ENCODE results near the gene SPPL2B.

Gene SPPL2B

DNA sequence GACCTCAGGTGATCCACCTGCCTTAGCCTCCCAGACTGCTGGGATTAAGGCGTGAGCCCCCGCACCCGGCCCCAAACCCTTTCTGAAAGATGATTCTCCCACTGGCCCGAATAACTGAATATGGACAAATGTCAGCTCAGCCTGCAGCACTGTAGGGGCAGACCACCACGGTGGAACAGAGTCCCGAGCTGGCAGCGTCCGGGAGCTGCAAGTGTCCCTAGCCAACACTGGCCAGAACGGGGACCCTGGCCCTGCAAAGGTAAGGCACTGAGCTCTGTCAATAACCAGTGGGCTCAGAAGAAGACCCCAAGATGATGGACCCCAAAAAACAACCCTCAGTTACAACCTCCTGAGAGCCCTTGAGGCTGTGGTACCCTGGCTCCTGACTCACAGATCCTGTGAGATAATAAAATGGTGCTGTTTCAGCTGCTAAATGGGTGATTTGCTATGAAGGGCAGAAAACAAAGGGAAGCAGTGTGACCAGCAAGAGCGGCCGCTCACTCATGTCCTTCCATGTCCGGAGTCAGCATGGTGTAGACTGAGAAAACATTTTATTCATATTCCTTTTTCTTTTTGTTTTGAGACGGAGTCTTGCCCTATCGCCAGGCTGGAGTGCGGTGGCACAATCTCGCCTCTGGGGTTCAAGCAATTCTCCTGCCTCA is 1.7 kb upstream of the SPPL2B start:
- H3K27ac ChIP-seq, result peak overlapping the region; percentile 84; the same call in 1 of the 2 replicates
- TF ChIP-seq, protein P1, sequence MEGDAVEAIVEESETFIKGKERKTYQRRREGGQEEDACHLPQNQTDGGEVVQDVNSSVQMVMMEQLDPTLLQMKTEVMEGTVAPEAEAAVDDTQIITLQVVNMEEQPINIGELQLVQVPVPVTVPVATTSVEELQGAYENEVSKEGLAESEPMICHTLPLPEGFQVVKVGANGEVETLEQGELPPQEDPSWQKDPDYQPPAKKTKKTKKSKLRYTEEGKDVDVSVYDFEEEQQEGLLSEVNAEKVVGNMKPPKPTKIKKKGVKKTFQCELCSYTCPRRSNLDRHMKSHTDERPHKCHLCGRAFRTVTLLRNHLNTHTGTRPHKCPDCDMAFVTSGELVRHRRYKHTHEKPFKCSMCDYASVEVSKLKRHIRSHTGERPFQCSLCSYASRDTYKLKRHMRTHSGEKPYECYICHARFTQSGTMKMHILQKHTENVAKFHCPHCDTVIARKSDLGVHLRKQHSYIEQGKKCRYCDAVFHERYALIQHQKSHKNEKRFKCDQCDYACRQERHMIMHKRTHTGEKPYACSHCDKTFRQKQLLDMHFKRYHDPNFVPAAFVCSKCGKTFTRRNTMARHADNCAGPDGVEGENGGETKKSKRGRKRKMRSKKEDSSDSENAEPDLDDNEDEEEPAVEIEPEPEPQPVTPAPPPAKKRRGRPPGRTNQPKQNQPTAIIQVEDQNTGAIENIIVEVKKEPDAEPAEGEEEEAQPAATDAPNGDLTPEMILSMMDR (conservative IDR thresholded peaks at IDR 0.05), result no peak

DNA sequence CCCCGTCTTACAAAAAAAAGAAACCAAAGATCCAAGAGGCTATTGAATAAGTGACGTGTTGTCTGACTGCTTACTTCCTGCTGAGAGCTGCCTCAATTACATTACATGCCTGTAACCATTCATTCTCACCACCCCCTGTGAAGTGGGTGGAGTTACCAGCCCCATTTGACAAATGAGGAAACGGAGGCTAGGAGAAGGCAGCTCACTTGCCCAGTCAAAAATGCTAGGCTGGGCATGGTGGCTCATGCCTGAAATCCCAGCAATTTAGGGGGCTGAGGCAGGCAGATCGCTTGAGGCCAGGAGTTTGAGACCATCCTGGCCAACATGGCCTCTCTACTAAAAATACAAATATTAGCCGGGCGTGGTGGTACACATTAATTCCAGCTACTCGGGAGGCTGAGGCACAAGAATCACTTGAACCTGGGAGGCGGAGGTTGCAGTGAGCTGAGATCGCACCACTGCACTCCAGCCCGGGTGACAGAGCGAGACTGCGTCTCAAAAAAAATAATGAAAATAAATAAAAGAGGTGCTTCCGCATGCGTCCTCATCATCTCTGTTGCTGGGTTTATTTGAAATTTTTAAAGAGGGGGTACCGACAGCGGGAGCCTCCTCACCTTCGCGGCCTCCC is 597 bp upstream of the SPPL2B start:
- peak overlapping the region; percentile 84 for H3K27ac ChIP-seq
- TF ChIP-seq, protein P1 (conservative IDR thresholded peaks at IDR 0.05), result no peak

DNA sequence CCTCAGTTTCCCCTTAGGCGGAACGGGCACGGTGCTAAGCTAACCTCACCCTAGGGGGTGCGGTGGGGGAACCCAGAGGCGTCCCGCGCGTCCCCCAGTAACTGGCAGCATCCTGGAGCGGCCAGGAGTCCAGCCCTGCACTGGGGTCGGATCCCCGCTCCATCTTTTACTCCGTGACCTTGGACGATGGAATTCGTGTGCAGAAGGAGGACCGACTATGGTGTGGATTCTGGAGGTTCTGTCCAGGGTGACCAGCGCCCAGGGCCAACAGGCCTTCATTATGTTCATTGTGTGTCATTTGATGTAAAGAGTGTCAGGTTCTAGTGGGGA is 630 bp downstream of the SPPL2B start:
- H3K27ac ChIP-seq, result peak overlapping the region; percentile 84

DNA sequence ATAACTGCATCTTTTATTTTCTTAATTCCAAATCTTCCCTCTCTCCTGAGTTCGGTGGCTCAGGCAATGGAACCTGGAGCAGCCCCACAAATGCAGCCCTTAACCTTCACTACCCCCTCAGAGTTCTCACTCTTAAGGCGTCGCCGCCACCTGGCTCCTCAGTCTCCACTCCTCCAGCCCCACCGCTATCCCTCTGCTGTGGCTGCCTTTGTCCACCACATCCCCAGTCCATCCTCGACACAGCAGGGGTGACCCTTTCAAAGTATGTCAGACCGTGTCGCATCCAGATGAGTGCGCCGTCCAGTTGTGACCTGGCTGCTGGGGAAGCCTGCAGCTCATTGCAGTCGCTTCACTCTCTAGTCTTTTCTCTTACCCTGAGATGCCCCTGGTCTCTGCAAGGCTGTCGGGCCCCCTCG is 1.0 kb downstream of the SPPL2B start:
- peak overlapping the region; percentile 84; the same call in 1 of the 2 replicates for H3K27ac ChIP-seq
- TF ChIP-seq, protein P1 (conservative IDR thresholded peaks at IDR 0.05), result no peak

More for the DNA sequence above, 630 bp downstream of the SPPL2B start:
- TF ChIP-seq, protein P1 (conservative IDR thresholded peaks at IDR 0.05), result no peak

DNA sequence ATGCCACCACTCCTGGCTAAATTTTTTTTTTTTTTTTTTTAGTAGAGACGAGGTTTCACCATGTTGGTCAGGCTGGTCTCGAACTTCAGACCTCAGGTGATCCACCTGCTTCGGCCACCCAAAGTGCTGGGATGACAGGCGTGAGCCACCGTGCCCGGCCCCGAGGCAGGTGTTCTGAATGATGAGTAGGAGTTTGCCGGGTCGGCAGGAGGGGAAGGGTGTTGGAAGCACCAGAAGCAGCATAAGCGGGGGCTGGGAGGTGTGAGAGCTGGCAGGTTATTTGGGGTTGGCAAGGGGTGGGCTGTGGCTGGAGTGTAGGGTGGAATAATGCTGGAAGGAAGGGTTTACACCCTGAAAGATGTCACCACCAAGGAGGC is 1.8 kb downstream of the SPPL2B start:
- no peak overlapping the region for H3K27ac ChIP-seq
- TF ChIP-seq, protein P1 (conservative IDR thresholded peaks at IDR 0.05), result no peak

DNA sequence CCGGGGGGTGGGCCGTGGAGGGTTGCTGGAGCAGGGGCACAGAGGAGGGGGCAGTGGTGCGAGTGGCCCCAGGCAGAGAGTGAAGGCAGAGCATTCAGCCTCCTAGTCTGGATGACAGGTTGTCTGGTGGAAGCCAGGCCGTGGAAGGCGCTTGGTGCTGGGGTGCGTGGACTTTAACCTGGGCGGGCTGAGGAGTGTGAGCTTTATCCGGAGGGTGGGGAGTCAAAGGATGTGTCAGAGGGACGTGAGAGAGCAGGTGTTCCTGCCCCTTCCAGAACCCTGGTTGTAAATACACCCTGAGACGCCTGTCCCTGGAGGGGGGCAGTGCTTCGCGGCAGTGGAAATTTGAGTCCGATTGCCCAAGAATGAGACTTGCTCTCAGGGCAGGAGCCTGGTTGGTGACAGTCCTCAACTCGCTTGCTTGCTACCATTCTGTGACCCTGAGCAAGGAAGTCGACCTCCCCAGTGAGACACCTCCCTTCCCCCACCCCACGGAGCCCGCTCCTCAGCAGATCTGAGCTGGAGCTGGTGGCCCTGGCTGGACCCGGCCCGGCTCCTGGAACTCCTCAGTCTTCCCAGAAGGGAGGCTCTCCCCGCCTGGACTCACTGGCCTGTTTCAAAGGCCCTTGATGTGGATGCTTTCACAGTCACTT is 2.3 kb downstream of the SPPL2B start:
- TF ChIP-seq, protein P1 (conservative IDR thresholded peaks at IDR 0.05), result no peak
- 0 out of 2 replicates have a peak overlapping the region, but pooled peaks have one; percentile 9 for H3K27ac ChIP-seq

DNA sequence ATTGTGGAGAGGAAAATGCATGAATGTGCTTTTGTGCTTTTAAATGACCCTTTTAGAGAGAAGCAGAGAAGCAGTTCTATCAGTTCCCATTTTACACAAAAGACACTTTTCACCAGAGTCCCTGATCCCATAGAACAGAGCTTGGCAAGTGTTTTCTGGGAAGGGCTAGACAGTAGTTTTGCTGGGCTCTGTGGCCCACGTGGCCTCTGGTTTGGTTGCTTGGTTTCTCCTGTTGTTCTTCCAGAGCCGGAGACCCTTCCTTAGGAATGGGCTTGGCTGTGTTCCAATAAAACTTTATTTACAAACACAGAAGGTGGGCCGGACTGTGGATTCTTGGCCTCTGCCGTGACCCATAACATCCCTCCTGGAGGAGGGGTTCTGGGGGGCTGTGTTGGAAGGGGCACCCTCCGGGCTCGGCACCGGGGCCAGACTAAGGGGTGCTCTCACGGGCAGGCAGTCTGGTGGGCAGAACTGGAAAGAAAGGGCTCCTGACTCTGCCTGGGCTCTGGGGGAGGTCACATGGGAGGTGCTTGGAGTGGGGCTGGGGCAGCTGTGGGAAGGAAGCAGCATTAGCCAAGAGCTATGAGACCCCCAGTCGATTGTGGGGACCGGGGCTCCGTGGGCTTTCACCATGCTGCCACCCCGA is 3.2 kb downstream of the SPPL2B start:
- TF ChIP-seq, protein P1 (conservative IDR thresholded peaks at IDR 0.05), result no peak
- H3K27ac ChIP-seq, result peak overlapping the region; percentile 9; the same call in 1 of the 2 replicates

Measured in VCaP (cell line).